ENCODE data around the gene UHRF1.

The UHRF1 gene

DNA sequence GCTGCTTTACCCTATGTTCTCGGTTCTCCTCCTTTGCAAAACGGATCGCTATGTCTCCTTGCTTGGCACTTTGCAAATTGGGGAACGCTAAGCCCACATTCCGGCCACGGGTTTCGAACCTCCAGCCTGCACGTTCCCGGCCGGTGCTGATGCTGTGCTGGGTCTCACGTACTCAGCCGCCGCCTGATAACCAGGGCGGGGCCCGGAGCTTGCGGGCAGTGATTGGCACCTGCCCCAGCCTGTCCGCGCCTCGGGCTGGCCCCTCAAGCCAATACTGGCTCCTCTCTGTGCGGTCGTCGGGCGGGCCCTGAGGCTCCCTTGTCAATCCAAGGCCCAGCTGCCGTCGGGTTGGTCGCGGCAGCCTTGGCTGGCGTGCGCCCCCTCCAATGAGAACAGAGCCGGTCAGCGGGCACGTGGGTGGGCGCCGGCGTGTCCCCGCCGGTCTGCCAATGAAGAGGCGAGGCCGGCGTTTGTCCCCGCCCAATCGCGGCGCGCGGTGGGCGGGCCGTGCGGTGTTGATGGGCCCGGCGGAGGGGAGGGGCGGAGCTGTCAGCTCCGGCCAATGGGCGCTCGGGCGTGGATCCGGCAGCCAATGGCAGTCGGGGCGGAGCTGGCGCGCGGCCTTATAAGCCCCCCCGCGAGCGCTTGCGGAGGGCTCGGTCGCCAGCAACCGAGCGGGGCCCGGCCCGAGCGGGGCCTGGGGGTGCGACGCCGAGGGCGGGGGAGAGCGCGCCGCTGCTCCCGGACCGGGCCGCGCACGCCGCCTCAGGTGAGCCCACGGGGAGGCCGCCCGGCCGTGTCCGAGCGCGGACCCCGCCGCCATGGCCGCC is 59.4 kb downstream of the UHRF1 start, which contains the start of gene KDM4B:
Gene KDM4B, plus strand, starts transcription at position 652 of the 830 bp plus-strand sequence. CDS start 63,778 bp downstream, outside the sequence.
- peak; percentile 100 for DNase-seq (ENCODE audit: low spot score)
- TF ChIP-seq, protein P1, sequence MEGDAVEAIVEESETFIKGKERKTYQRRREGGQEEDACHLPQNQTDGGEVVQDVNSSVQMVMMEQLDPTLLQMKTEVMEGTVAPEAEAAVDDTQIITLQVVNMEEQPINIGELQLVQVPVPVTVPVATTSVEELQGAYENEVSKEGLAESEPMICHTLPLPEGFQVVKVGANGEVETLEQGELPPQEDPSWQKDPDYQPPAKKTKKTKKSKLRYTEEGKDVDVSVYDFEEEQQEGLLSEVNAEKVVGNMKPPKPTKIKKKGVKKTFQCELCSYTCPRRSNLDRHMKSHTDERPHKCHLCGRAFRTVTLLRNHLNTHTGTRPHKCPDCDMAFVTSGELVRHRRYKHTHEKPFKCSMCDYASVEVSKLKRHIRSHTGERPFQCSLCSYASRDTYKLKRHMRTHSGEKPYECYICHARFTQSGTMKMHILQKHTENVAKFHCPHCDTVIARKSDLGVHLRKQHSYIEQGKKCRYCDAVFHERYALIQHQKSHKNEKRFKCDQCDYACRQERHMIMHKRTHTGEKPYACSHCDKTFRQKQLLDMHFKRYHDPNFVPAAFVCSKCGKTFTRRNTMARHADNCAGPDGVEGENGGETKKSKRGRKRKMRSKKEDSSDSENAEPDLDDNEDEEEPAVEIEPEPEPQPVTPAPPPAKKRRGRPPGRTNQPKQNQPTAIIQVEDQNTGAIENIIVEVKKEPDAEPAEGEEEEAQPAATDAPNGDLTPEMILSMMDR (IDR thresholded peaks at IDR 0.05; ENCODE audit: extremely low read depth, insufficient read depth, missing control alignments), result no peak
- in situ Hi-C loops (cut with MboI; ENCODE audit: low pct_unique_long_range_greater_than_20kb, low sequenced_read_pairs, unreplicated experiment), result no loop called here

DNA sequence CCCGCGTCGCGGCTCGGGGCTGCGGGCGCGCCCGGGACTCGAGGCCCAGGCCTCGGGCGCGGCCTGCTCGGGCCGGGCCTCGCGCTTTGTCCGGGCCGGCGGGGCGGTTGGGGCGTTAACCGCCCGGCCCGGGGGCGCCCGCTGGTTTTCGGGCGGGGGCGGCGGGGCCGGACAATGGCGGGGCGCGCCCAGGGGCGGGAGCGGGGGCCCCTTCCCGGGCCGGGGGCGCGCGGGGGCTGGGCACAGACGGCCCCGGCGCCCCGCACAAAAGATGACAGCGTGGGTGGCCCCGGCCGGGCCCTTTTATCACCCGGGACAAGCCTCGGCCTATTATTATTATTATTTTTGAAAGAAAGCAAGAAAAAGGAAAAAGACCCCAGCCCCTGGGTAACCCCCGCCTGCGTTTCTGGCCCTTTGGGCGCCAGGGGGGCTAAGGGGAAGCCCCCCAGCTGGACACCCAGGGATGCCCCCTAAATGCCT is 60.0 kb downstream of the UHRF1 start:
- TF ChIP-seq, protein P1 (IDR thresholded peaks at IDR 0.05; ENCODE audit: extremely low read depth, insufficient read depth, missing control alignments), result no peak

DNA sequence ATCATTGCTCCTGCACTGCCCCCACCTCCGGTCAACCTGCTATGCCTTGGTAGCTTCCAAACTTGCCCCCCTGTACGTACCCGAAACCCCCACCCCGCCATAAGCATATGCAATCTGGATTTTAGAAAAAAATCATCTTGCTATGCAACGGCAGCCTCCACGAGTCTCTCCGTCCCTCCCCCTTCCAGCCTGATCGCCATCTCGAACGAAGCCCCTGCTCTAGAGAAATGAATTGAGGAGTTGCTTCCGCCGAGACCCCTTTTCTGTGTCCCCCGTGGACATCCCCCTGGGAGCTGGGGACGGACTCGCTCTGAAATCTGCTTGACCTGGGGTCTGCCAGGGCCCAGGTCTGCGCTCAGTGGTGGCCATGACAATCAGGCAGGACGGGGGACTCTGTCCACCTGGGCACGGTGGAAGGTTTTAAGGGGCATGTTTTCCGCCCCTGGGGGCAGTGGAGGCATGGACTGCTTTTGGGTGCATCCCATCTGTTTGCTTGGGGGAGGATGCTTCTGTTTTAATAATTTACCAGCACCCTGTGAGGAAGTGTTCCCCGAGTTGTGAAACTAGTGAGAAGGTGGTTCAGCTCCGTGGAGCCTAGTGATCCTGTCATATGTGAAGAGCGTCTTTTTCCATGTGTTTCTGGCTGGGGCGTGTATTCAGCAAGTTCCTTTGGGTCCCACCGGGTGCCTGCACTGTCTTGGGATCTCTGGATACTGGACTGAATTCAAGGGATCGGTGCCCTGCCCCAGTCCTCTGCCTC is 60.7 kb downstream of the UHRF1 start:
- DNase-seq (ENCODE audit: low spot score), result peak; percentile 64
- in situ Hi-C loops (cut with MboI; ENCODE audit: low pct_unique_long_range_greater_than_20kb, low sequenced_read_pairs, unreplicated experiment), result no loop called here
- TF ChIP-seq, protein P1 (IDR thresholded peaks at IDR 0.05; ENCODE audit: extremely low read depth, insufficient read depth, missing control alignments), result no peak

More for the DNA sequence above, 60.0 kb downstream of the UHRF1 start:
- in situ Hi-C loops (cut with MboI; ENCODE audit: low pct_unique_long_range_greater_than_20kb, low sequenced_read_pairs, unreplicated experiment), result no loop called here
- DNase-seq (ENCODE audit: low spot score), result peak; percentile 54

DNA sequence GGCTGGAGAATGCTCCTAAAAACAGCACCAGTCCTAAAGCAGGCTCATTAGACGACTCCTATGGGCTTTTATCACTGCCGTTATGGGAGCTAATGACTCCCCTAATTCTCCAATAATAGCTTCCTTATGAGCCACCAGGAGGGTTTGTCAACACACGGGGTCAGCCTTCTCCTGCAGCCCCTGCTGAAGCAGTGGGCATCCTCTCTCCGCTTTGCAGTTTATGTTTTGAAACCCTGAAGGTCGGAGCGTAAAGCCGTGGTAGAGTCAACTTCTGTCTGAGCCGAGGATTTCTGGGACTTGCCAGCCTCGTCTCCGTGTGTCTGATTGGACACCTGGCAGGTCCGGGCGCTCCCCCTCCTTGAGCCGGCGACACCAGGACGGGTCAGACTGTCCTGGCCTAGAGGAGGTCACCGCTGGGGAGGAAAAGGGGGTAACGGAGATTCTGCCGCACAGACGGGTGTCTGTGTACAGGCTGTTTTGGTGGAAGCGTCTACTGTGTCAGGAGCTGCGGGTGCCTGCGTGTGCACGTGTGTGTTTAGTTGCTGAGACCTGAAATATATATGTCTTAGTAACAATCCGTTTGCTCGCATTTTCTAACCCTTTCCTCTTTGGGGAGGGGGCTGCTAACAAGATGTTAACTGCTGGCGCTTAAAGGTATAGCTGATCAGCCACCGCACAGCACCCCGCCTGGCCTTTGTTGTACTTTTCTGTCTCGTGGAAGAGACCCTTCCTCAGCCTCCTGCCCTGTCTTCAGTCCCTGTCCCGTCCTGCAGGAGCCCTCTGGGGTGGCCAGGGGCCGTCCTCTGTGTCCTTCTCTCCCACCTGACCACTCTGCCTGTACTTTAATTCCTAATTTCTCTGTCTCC is 61.5 kb downstream of the UHRF1 start:
- TF ChIP-seq, protein P1 (IDR thresholded peaks at IDR 0.05; ENCODE audit: extremely low read depth, insufficient read depth, missing control alignments), result no peak
- DNase-seq (ENCODE audit: low spot score), result no peak
- in situ Hi-C loops (cut with MboI; ENCODE audit: low pct_unique_long_range_greater_than_20kb, low sequenced_read_pairs, unreplicated experiment), result no loop called here

DNA sequence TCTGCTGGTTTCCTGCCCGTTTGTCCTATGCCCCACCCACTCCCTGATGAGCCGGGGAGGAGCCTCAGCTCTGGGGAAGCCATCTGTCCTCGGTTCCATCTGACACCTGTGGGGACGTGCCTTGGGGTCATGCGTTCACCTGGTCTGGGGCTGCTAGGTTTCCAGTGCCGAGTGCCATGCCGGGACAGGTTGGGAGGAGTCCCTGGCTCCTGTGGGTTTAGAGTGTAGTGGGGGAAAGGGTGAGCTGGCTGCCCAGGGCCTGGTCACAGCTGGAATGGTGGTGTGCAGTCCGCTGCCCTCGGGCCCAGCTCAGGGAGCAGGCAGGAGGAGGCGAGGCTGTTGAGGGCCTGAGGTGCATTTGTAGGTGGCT is 62.1 kb downstream of the UHRF1 start:
- in situ Hi-C loops (cut with MboI; ENCODE audit: low pct_unique_long_range_greater_than_20kb, low sequenced_read_pairs, unreplicated experiment), result no loop called here
- no peak for DNase-seq (ENCODE audit: low spot score)
- TF ChIP-seq, protein P1 (IDR thresholded peaks at IDR 0.05; ENCODE audit: extremely low read depth, insufficient read depth, missing control alignments), result no peak

Data from GM13977 (cell line).